DMS53 (cell line): Measurements from ENCODE around the gene GPHN.
A peak's percentile ranks its signal among the peaks of the same experiment; 100 is the strongest.

ENCODE experiments used
- DNase-seq: peaks from one replicate; lab custom pipeline; 2025; lab: John Stamatoyannopoulos, UW

The GPHN gene

GRCh38 chr14:66601932-66602578 is 94.1 kb downstream of the GPHN start:
- no peak for DNase-seq

- DNase-seq: no peak
These were observed 96.0 kb downstream of the GPHN start for GRCh38 chr14:66603945-66604344.

GRCh38 chr14:66606826-66607225 is 98.9 kb downstream of the GPHN start:
- DNase-seq: no peak

GRCh38 chr14:66610154-66610563 is 102.2 kb downstream of the GPHN start:
- DNase-seq: peak; percentile 20

GRCh38 chr14:66613344-66613743 is 105.4 kb downstream of the GPHN start:
- DNase-seq: no peak

- no peak for DNase-seq
These were observed 112.0 kb downstream of the GPHN start for GRCh38 chr14:66619952-66620351.

- DNase-seq: no peak
These were observed 115.9 kb downstream of the GPHN start for GRCh38 chr14:66623838-66624237.

- peak; percentile 70 for DNase-seq
These were observed 116.5 kb downstream of the GPHN start for GRCh38 chr14:66624336-66624937.

- no peak for DNase-seq
These were observed 120.7 kb downstream of the GPHN start for GRCh38 chr14:66628636-66629035.

GRCh38 chr14:66629499-66629898 is 121.6 kb downstream of the GPHN start:
- DNase-seq: no peak

- no peak for DNase-seq
These were observed 126.9 kb downstream of the GPHN start for GRCh38 chr14:66634876-66635275.

- no peak for DNase-seq
These were observed 127.5 kb downstream of the GPHN start for GRCh38 chr14:66635435-66635834.

GRCh38 chr14:66636240-66636639 is 128.3 kb downstream of the GPHN start:
- no peak for DNase-seq

GRCh38 chr14:66638689-66639088 is 130.7 kb downstream of the GPHN start:
- DNase-seq: no peak

GRCh38 chr14:66641861-66642635 is 134.1 kb downstream of the GPHN start:
- no peak for DNase-seq

- DNase-seq: no peak
These were observed 135.4 kb downstream of the GPHN start for GRCh38 chr14:66643344-66643743.

GRCh38 chr14:66645716-66646115 is 137.8 kb downstream of the GPHN start:
- no peak for DNase-seq

- peak; percentile 77 for DNase-seq
These were observed 141.6 kb downstream of the GPHN start for GRCh38 chr14:66649498-66649897.

- peak; percentile 11 for DNase-seq
These were observed 142.6 kb downstream of the GPHN start for GRCh38 chr14:66650491-66650911.

GRCh38 chr14:66651536-66652220 is 143.7 kb downstream of the GPHN start:
- DNase-seq: no peak

- no peak for DNase-seq
These were observed 144.7 kb downstream of the GPHN start for GRCh38 chr14:66652525-66653106.

- DNase-seq: no peak
These were observed 149.8 kb downstream of the GPHN start for GRCh38 chr14:66657780-66658179.
